Subcutaneous abdominal adipose tissue (tissue), 5 donors: Measurements from ENCODE around the gene SUGT1.
"Not testable (repeated sequence)": the region's sequence is repeated elsewhere in the genome, so short reads cannot be mapped to it uniquely, and the experiment has no call there.

Experiments used
- H3K27ac ChIP-seq: one replicate; pipeline ENCODE4 v1.7.0; 2013; ENCODE audit warnings: low read depth, mild to moderate bottlenecking, inconsistent platforms, low read length, moderate library complexity
- H3K27me3 ChIP-seq, 5 donors: one replicate each; pipeline ENCODE4 v1.7.0; 2013; ENCODE audit warnings: low read length in 5 of 5, inconsistent platforms in 1 of 5; ENCODE audit not compliant: control insufficient read depth in 5 of 5, insufficient read depth in 4 of 5
- H3K36me3 ChIP-seq, 5 donors: one replicate each; pipeline ENCODE4 v1.7.0; 2013; ENCODE audit warnings: low read length in 5 of 5; ENCODE audit not compliant: control insufficient read depth in 5 of 5, insufficient read depth in 5 of 5
- H3K4me1 ChIP-seq, 5 donors: one replicate each; pipeline ENCODE4 v1.7.0; 2013; ENCODE audit warnings: low read length in 5 of 5, mild to moderate bottlenecking in 3 of 5, moderate library complexity in 1 of 5; ENCODE audit not compliant: control insufficient read depth in 5 of 5, insufficient read depth in 5 of 5
- H3K4me3 ChIP-seq, 5 donors: one replicate each; pipeline ENCODE4 v1.7.0; 2013; ENCODE audit warnings: low read length in 5 of 5, low read depth in 1 of 5
- H3K9ac ChIP-seq, 5 donors: one replicate each; pipeline ENCODE4 v1.7.0; 2013; ENCODE audit warnings: low read length in 5 of 5, mild to moderate bottlenecking in 4 of 5, moderate library complexity in 3 of 5
- H3K9me3 ChIP-seq, 5 donors: one replicate each; pipeline ENCODE4 v1.7.0; 2013; ENCODE audit warnings: low read length in 5 of 5; ENCODE audit not compliant: control insufficient read depth in 5 of 5
- donor health status: healthy.
- donor health status: healthy.
- donor health status: healthy.
- donor health status: healthy.
- donor health status: healthy.

SUGT1 gene

GRCh38 chr13:52652196-52652979, at the start of gene SUGT1:
SUGT1 (plus strand) TSS chr13:52652836; CDS start chr13:52652921, 85 bp downstream.
- H3K4me1 ChIP-seq = peaks cover 5 to 35% (median 29%) of the 10 kb centered on the region in 5 donors

GRCh38 chr13:52603316-52603715, 49.3 kb upstream of the SUGT1 start:
- H3K9me3 ChIP-seq, H3K27ac ChIP-seq, H3K4me3 ChIP-seq, H3K9ac ChIP-seq, H3K36me3 ChIP-seq: not testable (repeated sequence)
- peaks cover 0 to 10% (median 0%) of the 10 kb centered on the region in 5 donors for H3K27me3 ChIP-seq
- peaks cover 2 to 18% (median 12%) of the 10 kb centered on the region in 5 donors for H3K4me1 ChIP-seq

More at GRCh38 chr13:52652196-52652979, at the start of gene SUGT1:
- peak within 1 kb of the TSS; percentile 85 to 96 (median 93) for H3K4me3 ChIP-seq
- peak within 1 kb of the TSS; percentile 91 to 99 (median 98) for H3K9ac ChIP-seq
- peak within 1 kb of the TSS; percentile 99 for H3K27ac ChIP-seq
- H3K36me3 ChIP-seq = peaks cover 3 to 11% (median 4%) of the 10 kb centered on the region in 5 donors
- no peaks in the 10 kb centered on the region for H3K9me3 ChIP-seq
- H3K27me3 ChIP-seq = no peaks in the 10 kb centered on the region

- not testable (repeated sequence) for H3K27ac ChIP-seq, H3K4me3 ChIP-seq, H3K9me3 ChIP-seq, H3K4me1 ChIP-seq, H3K36me3 ChIP-seq, H3K27me3 ChIP-seq, H3K9ac ChIP-seq
Observed at GRCh38 chr13:52606126-52606525, 46.5 kb upstream of the SUGT1 start.

GRCh38 chr13:52606795-52607194, 45.8 kb upstream of the SUGT1 start:
- H3K9ac ChIP-seq, H3K36me3 ChIP-seq, H3K27ac ChIP-seq, H3K4me1 ChIP-seq, H3K27me3 ChIP-seq, H3K9me3 ChIP-seq, H3K4me3 ChIP-seq: not testable (repeated sequence)

- H3K9me3 ChIP-seq, H3K4me3 ChIP-seq, H3K4me1 ChIP-seq, H3K36me3 ChIP-seq, H3K9ac ChIP-seq, H3K27me3 ChIP-seq, H3K27ac ChIP-seq: not testable (repeated sequence)
Observed at GRCh38 chr13:52608184-52608583, 44.5 kb upstream of the SUGT1 start.

- H3K27ac ChIP-seq, H3K4me1 ChIP-seq, H3K27me3 ChIP-seq, H3K9ac ChIP-seq, H3K36me3 ChIP-seq, H3K4me3 ChIP-seq, H3K9me3 ChIP-seq: not testable (repeated sequence)
Observed at GRCh38 chr13:52609013-52609606, 43.5 kb upstream of the SUGT1 start.

GRCh38 chr13:52610158-52610557, 42.5 kb upstream of the SUGT1 start:
- not testable (repeated sequence) for H3K27ac ChIP-seq, H3K4me1 ChIP-seq, H3K4me3 ChIP-seq, H3K27me3 ChIP-seq, H3K36me3 ChIP-seq, H3K9ac ChIP-seq, H3K9me3 ChIP-seq

GRCh38 chr13:52615134-52615801, 37.4 kb upstream of the SUGT1 start:
- Histone ChIP-seq H3K27me3 (no peaks in the 10 kb centered on the region), H3K36me3 (no peaks in the 10 kb centered on the region), H3K9ac (no peak overlapping the region), H3K9me3 (no peaks in the 10 kb centered on the region), H3K4me3 (no peak overlapping the region), H3K27ac (no peak overlapping the region), H3K4me1 (peaks cover 3 to 22% (median 12%) of the 10 kb centered on the region in 5 donors)

- Histone ChIP-seq H3K27me3 (no peaks in the 10 kb centered on the region), H3K4me1 (peaks cover 3 to 22% (median 12%) of the 10 kb centered on the region in 5 donors), H3K36me3 (no peaks in the 10 kb centered on the region), H3K4me3 (no peak overlapping the region), H3K9ac (no peak overlapping the region), H3K9me3 (no peaks in the 10 kb centered on the region), H3K27ac (no peak overlapping the region)
Observed at GRCh38 chr13:52615812-52616211, 36.8 kb upstream of the SUGT1 start.
